Thymus (tissue), 11 donors: Measurements from ENCODE around the gene CLCN6. TPM values are rescaled to one million over a fixed set of nuclear protein-coding genes. Genes with fewer than 3 reads are reported as not detected.

ENCODE experiments used
- DNase-seq, 9 donors: peaks; one replicate each; pipeline ENCODE4 v3.0.0-alpha.2; 2013; ENCODE audit warnings: low spot score in 9 of 9, low read depth in 6 of 9, missing footprints in 1 of 9
- H3K27ac ChIP-seq, 2 donors: one replicate each; pipeline ENCODE4 v1.5.1; 2013; ENCODE audit warnings: control low read depth in 1 of 2, low read depth in 1 of 2, low read length in 1 of 2, mild to moderate bottlenecking in 1 of 2, moderate library complexity in 1 of 2
- H3K27me3 ChIP-seq, 2 donors: one replicate each; pipeline ENCODE4 v1.5.1; 2013; ENCODE audit warnings: low read length in 1 of 2; ENCODE audit not compliant: control insufficient read depth in 2 of 2, insufficient read depth in 1 of 2
- H3K36me3 ChIP-seq, 2 donors: one replicate each; pipeline ENCODE4 v1.5.1; 2013; ENCODE audit warnings: low read length in 1 of 2, mild to moderate bottlenecking in 1 of 2, moderate library complexity in 1 of 2; ENCODE audit not compliant: control insufficient read depth in 2 of 2, insufficient read depth in 2 of 2
- H3K4me1 ChIP-seq, 2 donors: one replicate each; pipeline ENCODE4 v1.5.1; 2013; ENCODE audit warnings: low read length in 2 of 2; ENCODE audit not compliant: control insufficient read depth in 2 of 2, insufficient read depth in 2 of 2
- H3K4me3 ChIP-seq, 2 donors: one replicate each; pipeline ENCODE4 v1.5.1; 2013; ENCODE audit warnings: low read length in 2 of 2, control low read depth in 1 of 2, mild to moderate bottlenecking in 1 of 2
- H3K9me3 ChIP-seq, 2 donors: one replicate each; pipeline ENCODE4 v1.5.1; 2013; ENCODE audit warnings: low read length in 1 of 2, mild to moderate bottlenecking in 1 of 2; ENCODE audit not compliant: control insufficient read depth in 2 of 2, insufficient read depth in 1 of 2
- WGBS: extraction: QIAGEN DNeasy Blood & Tissue Kit; methylation state at CpG from one replicate; pipeline ENCODE4 v1.1.7; 2013; 5-methylcytosine and 5-hydroxymethylcytosine counted together
- polyA plus RNA-seq: library from polyadenylated mRNA; stranded (reverse); fragments of 200-250 nt; gene quantifications from one replicate; pipeline ENCODE4 v1.2.3, GENCODE V29; 2013
- total RNA-seq: library from RNA; stranded (reverse); fragments of 120-200 nt; gene quantifications from one replicate; pipeline ENCODE4 v1.2.4, GENCODE V29; 2013
- donor health status: healthy.

The CLCN6 gene
- total and polyA plus RNA-seq, 2 donors = 2.6 to 9.2 TPM

DNA sequence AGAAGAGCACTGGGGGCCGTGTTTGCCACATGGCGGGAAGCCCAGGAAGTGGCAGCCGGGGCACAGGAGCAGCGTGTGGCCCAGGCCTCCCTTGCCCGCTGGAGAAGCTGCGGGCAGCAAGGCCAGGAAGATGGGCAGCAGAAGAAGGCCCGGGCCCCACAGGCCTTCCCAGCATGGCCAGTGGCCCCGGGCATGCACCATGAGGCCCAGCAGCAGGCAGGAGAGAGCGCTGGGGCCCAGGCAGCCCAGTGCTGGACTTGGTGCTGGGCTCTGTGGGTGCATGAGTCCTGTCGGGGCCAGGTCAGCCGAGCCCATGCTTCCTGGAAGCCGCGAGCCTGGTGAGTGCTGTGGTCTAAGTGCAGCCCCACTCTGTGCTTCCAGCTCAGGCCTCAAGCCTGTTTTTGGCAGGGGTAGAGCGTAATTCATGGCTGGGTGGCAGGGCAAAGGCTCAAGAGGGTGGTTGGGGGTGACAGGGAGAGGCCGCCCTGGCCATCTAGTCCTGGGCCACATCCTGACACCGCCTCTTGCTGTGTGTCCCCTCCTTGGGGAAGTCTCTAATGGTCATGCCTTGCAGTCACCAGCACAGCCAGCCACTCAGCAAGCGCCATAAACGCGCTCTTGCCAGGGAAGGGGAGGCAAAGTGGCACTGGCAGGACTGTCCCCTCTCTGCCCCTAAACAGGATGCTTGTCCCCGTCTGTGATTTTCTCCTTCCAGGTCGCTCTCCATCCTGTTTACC, 21.6 kb upstream of the CLCN6 start:
- DNase-seq = no peak
- Histone ChIP-seq H3K9me3 (no peaks in the 10 kb centered on the region), H3K4me3 (no peak overlapping the region), H3K36me3 (no peaks in the 10 kb centered on the region), H3K4me1 (peaks cover 0 to 14% of the 10 kb centered on the region in 2 donors), H3K27me3 (peaks cover 0 to 11% of the 10 kb centered on the region in 2 donors), H3K27ac (no peak overlapping the region)
- WGBS = 79% methylated on average over 21 of the region's 21 CpGs

DNA sequence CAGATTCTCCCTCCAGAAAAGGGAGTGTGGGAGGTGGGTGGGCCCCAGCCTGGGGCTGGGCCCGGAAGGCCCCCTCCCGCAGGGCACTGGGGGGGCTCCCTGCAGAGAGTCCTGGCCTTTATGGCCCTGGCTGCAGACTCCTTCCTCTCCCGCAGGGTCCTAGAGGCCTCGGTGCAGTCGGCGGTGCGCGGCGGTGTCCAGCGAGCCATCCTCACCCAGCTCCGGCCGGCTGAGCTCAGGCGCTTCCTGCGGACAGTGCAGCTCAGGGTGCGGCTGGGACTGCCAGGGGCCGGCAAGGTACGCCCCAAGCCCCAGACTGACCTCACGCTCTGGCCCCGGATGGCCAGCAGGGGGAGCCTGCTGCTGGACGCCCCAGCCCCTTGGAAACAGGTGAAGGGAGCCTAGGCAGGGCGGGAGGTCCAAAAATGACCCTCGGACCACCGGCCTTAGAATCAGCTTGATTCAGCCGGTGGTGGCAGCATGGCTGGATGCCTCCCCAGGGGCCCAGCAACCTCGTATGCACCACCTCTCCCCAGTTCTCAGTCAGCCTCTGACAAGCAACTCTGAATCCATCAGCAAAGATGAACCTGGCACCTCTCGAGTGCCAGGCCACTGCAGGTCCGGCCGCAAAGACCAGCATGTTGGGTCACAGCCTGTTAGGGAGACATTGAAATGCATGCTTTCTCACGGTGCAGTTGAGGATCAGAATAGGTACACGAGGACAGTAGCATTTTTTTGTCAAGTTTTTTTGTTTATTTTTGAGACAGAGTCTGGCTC, 20.8 kb upstream of the CLCN6 start:
- peaks cover 0 to 14% of the 10 kb centered on the region in 2 donors for H3K4me1 ChIP-seq
- peaks cover 0 to 11% of the 10 kb centered on the region in 2 donors for H3K27me3 ChIP-seq
- peak overlapping the region in 1 of 2 donors; percentile 26 for H3K27ac ChIP-seq
- peak in 1 of 9 donors; percentile 19 for DNase-seq
- H3K4me3 ChIP-seq = peak overlapping the region in 1 of 2 donors; percentile 3
- peaks cover 3 to 4% of the 10 kb centered on the region in 2 donors for H3K36me3 ChIP-seq
- 13% methylated on average over 30 of the region's 30 CpGs for WGBS
- no peaks in the 10 kb centered on the region for H3K9me3 ChIP-seq

DNA sequence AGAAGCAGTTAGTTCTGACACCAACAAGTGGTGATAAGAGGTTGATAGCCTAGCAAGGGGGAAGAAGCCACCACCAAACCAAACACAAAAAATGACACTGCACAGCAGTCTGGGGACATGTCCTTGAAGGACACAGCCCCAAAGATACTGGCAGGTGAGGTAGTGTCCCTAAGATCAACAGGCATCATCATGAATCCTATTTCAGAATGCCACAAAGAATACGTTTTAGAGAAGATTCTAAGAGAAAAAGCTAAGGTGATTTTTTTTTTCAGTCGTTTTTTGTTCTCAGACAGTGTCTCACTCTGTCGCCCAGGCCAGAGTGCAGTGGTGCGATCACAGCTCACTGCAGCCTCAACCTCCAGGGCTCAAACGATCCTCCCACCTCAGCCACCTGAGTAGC, 19.8 kb upstream of the CLCN6 start:
- 69% methylated on average over 5 of the region's 5 CpGs for WGBS
- Histone ChIP-seq H3K36me3 (peaks cover 10 to 11% of the 10 kb centered on the region in 2 donors), H3K4me1 (peaks cover 0 to 14% of the 10 kb centered on the region in 2 donors), H3K27me3 (peaks cover 0 to 11% of the 10 kb centered on the region in 2 donors), H3K9me3 (no peaks in the 10 kb centered on the region), H3K27ac (no peak overlapping the region), H3K4me3 (no peak overlapping the region)
- DNase-seq = no peak

DNA sequence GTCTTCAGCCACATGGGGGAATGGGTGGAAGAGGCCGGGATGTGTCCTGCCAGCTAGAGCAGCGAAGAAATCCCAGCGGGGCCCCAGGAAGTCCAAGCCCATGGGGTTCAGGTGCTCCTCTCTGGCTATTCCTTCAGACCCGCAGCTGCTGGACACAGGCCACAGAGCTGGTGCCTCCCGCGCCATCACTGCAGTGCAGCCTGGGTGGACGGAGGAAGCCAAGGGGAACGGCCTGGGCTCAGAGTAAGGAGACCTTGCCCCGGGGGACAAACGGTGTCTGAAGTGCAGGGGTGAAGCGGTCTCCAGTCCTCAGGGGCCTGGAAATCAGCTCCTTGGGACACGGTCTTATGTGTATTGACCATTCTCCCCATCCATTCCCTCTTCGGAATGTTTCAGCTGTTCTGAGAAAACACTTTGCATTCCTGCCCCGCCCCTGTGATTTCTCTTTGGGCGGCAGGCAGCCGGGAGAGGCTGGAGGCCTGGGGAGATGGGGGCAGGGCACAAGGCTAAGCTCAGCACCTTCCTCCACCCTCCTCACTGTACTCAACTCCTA, 18.7 kb upstream of the CLCN6 start:
- Histone ChIP-seq H3K36me3 (peaks cover 12 to 21% of the 10 kb centered on the region in 2 donors), H3K4me1 (peaks cover 0 to 14% of the 10 kb centered on the region in 2 donors), H3K27me3 (peaks cover 0 to 11% of the 10 kb centered on the region in 2 donors), H3K4me3 (no peak overlapping the region), H3K9me3 (no peaks in the 10 kb centered on the region), H3K27ac (no peak overlapping the region)
- DNase-seq = no peak
- 85% methylated on average over 16 of the region's 16 CpGs for WGBS

DNA sequence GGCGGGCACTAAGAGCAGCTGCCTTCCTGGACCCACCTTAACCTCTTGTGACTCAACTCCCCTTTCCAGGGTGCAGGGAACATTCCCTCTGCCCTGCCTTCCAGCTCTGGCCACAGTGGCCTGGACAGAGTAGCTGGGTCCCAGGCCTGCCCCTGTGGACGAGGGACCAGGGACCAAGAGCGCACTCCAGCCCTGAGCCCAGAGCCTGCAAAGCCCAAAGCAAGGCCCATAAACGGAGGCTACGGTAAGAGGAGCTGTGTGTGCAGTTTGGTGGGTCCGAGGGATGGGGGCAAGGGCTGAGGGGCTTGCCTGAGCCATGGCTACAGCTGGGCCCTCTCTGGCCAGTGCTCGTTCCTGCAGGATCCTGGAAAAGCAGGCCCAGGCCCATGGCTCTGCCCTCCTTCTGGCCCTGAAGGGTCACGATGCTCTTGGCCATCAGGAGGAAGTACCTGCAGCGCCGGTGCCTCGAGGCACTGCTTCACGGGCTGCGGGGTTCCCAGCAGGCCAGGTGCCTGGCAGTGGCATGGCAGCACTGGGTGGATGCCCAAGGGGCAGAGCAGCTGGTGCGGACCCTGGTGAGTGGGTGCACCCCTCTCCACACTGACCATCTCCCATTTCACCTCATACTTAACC, 18.1 kb upstream of the CLCN6 start:
- DNase-seq = no peak

DNA sequence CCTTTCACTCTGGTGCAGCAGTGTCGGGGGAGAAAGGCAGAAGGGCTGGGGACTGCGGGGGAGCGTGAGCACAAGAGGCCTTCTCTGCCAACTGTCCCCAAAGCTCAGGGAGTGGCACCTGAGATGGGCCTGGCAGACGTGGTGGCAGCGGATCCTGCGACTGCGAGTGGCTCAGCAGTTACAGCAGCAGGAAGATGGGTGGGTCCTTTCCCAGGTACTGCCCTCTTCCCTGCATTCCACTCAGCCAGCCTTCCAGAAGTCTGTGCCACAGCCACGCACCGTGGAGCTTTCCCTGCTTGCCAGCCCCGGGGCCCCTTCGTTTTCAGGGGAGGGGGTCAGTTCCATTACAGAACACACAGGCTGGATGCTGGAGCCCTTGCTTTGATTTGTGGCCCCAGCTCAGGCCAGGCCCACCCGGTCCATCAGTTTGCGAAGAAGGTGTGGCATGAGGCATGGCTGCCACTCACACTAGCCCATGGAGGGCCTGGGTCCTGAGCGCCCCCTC, 17.4 kb upstream of the CLCN6 start:
- peaks cover 0 to 11% of the 10 kb centered on the region in 2 donors for H3K27me3 ChIP-seq
- 97% methylated on average over 14 of the region's 14 CpGs for WGBS
- no peak overlapping the region for H3K4me3 ChIP-seq
- H3K4me1 ChIP-seq = peaks cover 0 to 14% of the 10 kb centered on the region in 2 donors
- no peak for DNase-seq
- no peaks in the 10 kb centered on the region for H3K9me3 ChIP-seq
- peaks cover 13 to 23% of the 10 kb centered on the region in 2 donors for H3K36me3 ChIP-seq
- H3K27ac ChIP-seq = no peak overlapping the region

More for the DNA sequence above, 18.1 kb upstream of the CLCN6 start:
- H3K27me3 ChIP-seq = peaks cover 0 to 11% of the 10 kb centered on the region in 2 donors
- WGBS = 96% methylated on average over 14 of the region's 14 CpGs
- peaks cover 12 to 23% of the 10 kb centered on the region in 2 donors for H3K36me3 ChIP-seq
- no peaks in the 10 kb centered on the region for H3K9me3 ChIP-seq
- peaks cover 0 to 14% of the 10 kb centered on the region in 2 donors for H3K4me1 ChIP-seq
- no peak overlapping the region for H3K4me3 ChIP-seq
- H3K27ac ChIP-seq = no peak overlapping the region

DNA sequence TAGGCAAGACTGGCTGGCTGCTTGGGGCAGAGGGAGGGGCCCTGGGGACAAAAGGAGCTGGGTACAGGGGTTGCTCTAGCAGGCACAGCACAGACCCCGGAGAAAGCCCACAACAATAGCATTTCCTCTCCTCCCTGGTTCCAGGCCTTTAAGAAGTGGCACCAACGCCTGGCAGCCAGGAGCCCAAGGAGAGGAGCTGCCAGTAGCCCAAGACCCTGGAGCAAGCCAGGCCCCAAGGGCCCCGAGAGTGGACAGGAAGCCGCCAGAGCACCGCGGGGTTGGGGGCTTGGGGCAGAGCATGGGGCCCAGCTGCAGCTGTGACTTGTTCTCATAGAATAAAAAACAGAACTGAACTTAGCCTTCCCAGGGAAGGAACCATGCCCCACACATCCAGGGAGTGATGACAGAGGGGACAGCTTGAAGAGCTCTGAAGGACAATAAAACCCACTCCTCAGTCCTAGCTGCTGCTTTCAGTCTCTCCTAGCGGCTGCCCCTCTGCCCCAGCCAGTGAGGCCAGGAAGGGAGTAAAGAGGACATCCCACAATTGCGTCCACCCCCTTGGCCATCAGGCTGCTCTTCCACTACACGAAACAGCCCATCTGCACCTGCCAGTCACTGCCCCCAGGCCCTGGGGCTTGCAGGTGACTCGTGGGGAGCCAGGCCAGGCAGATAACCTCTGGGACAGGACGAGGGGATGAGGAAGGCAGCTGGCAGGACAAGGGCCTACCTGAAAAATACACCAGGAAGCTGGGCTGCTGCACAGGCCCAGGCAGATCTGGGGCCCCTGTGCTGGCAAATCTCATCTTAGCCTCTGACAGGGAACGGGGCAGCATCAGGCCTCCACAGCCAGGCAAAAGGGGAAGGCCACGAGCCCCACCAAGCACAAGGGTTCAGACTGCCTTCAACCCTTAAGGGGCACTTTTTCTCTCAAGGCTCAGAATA, 16.6 kb upstream of the CLCN6 start:
- H3K9me3 ChIP-seq = no peaks in the 10 kb centered on the region
- H3K4me1 ChIP-seq = peaks cover 0 to 14% of the 10 kb centered on the region in 2 donors
- H3K36me3 ChIP-seq = peaks cover 21 to 29% of the 10 kb centered on the region in 2 donors
- H3K27ac ChIP-seq = peak overlapping the region in 1 of 2 donors; percentile 48
- WGBS = 90% methylated on average over 13 of the region's 13 CpGs
- no peak overlapping the region for H3K4me3 ChIP-seq
- H3K27me3 ChIP-seq = peaks cover 0 to 11% of the 10 kb centered on the region in 2 donors
- DNase-seq = no peak
